ENCODE measurements around the gene INTS1.

- TF ChIP-seq CTCF (IDR thresholded peaks at IDR 0.05): no peak
- TF ChIP-seq POLR2AphosphoS5 (IDR thresholded peaks at IDR 0.05): no peak
These were observed 43.0 kb upstream of the INTS1 start for GRCh38 chr7:1546909-1547776.
